SU-DHL-6 (cell line): ENCODE results near the gene SRSF11.

Experiments used
- H2AFZ ChIP-seq: fragments of 200-600 bp; sonication (generic); 2 replicates; pipeline ENCODE4 v1.6.1; 2014; ENCODE audit warnings: low read depth, mild to moderate bottlenecking, moderate library complexity, mixed read lengths, antibody characterized with exemption, low read length; ENCODE audit not compliant: severe bottlenecking
- H3F3A ChIP-seq: fragments of 200-600 bp; shearing (Covaris generic); 2 replicates; pipeline ENCODE4 v1.6.0; 2016; ENCODE audit warnings: antibody characterized with exemption, mild to moderate bottlenecking; ENCODE audit not compliant: insufficient read depth
- H3K27ac ChIP-seq: fragments of 200-600 bp; sonication (generic); 2 replicates; pipeline ENCODE4 v1.5.1; 2016; ENCODE audit warnings: low read depth, mild to moderate bottlenecking, low read length, moderate library complexity, mixed read lengths
- H3K27me3 ChIP-seq: fragments of 200-600 bp; sonication (generic), shearing (Covaris generic); 2 replicates; pipeline ENCODE4 v1.6.0; 2014; ENCODE audit warnings: mild to moderate bottlenecking, low read length
- H3K36me3 ChIP-seq: fragments of 200-600 bp; sonication (generic); 2 replicates; pipeline ENCODE4 v1.6.1; 2014; ENCODE audit warnings: mild to moderate bottlenecking, low read length, mixed read lengths
- H3K4me2 ChIP-seq: fragments of 300-600, 200-600 bp; shearing (Covaris generic), sonication (generic); 2 replicates; pipeline ENCODE4 v1.6.0; 2014; ENCODE audit warnings: low read length, low read depth, mild to moderate bottlenecking; ENCODE audit not compliant: poor library complexity, severe bottlenecking
- H3K4me3 ChIP-seq: fragments of 200-600 bp; sonication (generic); 2 replicates; pipeline ENCODE4 v1.5.1; 2014; ENCODE audit warnings: antibody characterized with exemption, low read length, mild to moderate bottlenecking, mixed read lengths; ENCODE audit not compliant: insufficient read depth, poor library complexity, severe bottlenecking
- H3K79me2 ChIP-seq: fragments of 200-600 bp; sonication (generic); 2 replicates; pipeline ENCODE4 v1.6.1; 2014; ENCODE audit warnings: mild to moderate bottlenecking, low read length, moderate library complexity; ENCODE audit not compliant: insufficient read depth
- H3K9ac ChIP-seq: fragments of 200-600 bp; sonication (generic); 2 replicates; pipeline ENCODE4 v1.7.0; 2014; ENCODE audit warnings: mild to moderate bottlenecking, low read length
- H3K9me2 ChIP-seq: fragments of 200-600 bp; sonication (generic); replicated peaks from 2 replicates; pipeline ENCODE4 v1.6.1; 2014; ENCODE audit warnings: low read length; ENCODE audit not compliant: insufficient read depth
- H3K9me3 ChIP-seq: fragments of 200-600 bp; sonication (generic); 2 replicates; pipeline ENCODE4 v1.6.1; 2014; ENCODE audit warnings: low read length, mixed read lengths; ENCODE audit not compliant: insufficient read depth
- H4K20me1 ChIP-seq: fragments of 200-600 bp; sonication (generic); 2 replicates; pipeline ENCODE4 v1.6.1; 2014; ENCODE audit warnings: low read depth, mild to moderate bottlenecking, antibody characterized with exemption, low read length, moderate library complexity, mixed read lengths
- EZH2phosphoT487 ChIP-seq: fragments of 200-600 bp; sonication (generic), shearing (Covaris generic); conservative IDR thresholded peaks from 2 replicates; pipeline ENCODE4 v1.6.1; 2018; ENCODE audit warnings: mild to moderate bottlenecking, antibody characterized with exemption, low read length, moderate library complexity, mixed read lengths
- TF ChIP-seq, protein P1 (sequence below): fragments of 200-600 bp; sonication (generic); IDR thresholded peaks from one replicate; pipeline ENCODE4 v1.5.1; 2017; ENCODE audit warnings: antibody characterized with exemption, mild to moderate bottlenecking, low read length, moderate library complexity; ENCODE audit not compliant: insufficient read depth, poor library complexity, severe bottlenecking

Gene SRSF11

DNA sequence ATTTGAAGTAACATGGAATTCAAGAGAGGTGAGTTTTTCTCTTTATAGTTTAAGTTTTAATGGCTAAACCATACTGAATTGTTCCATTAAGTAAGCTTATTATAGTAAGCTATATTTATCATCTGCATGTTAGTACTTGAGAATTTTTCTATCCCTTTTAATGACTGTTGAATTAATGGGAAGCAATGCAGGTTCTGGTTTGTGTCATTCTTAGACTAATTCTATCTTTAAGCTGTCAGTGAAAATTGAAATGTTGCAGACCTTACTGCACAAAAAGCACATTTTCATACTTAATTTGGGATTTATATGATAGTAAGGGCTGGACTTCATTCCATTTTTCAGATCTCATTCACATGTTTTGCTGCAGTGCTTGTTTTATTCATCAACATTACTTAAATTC, 25.9 kb downstream of the SRSF11 start:
- H3K27ac ChIP-seq = no peak overlapping the region
- H3K9me3 ChIP-seq = no peaks in the 10 kb centered on the region
- H3K4me2 ChIP-seq = no peak overlapping the region
- H4K20me1 ChIP-seq = no peaks in the 10 kb centered on the region
- H3K27me3 ChIP-seq = no peaks in the 10 kb centered on the region
- peaks cover 32% of the 10 kb centered on the region for H3F3A ChIP-seq
- no peak overlapping the region for H3K4me3 ChIP-seq
- H3K79me2 ChIP-seq = no peaks in the 10 kb centered on the region
- no peaks in the 10 kb centered on the region for H3K9me2 ChIP-seq
- TF ChIP-seq, protein P1, sequence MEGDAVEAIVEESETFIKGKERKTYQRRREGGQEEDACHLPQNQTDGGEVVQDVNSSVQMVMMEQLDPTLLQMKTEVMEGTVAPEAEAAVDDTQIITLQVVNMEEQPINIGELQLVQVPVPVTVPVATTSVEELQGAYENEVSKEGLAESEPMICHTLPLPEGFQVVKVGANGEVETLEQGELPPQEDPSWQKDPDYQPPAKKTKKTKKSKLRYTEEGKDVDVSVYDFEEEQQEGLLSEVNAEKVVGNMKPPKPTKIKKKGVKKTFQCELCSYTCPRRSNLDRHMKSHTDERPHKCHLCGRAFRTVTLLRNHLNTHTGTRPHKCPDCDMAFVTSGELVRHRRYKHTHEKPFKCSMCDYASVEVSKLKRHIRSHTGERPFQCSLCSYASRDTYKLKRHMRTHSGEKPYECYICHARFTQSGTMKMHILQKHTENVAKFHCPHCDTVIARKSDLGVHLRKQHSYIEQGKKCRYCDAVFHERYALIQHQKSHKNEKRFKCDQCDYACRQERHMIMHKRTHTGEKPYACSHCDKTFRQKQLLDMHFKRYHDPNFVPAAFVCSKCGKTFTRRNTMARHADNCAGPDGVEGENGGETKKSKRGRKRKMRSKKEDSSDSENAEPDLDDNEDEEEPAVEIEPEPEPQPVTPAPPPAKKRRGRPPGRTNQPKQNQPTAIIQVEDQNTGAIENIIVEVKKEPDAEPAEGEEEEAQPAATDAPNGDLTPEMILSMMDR = no peak
- no peak for TF ChIP-seq EZH2phosphoT487
- no peak overlapping the region for H3K9ac ChIP-seq
- H3K36me3 ChIP-seq = peaks cover 93% of the 10 kb centered on the region
- no peak overlapping the region for H2AFZ ChIP-seq

DNA sequence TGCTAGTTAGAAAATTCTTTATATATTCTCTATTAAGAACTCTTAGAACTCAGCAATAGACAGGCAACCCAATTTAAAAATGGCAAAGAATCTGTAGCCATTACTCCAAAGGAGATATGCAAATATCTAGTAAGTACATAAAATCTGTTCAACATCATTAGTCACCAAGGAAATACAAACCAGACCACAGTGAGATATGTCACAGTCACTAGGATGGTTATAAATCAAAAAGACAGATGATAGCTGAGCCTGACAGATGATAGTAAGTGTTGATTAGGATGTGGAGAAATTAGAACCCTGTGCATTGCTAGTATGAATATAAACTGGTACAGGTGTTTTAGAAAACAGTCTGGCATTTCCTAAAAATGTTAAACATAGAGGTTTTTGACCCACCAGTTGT, 26.6 kb downstream of the SRSF11 start:
- no peak overlapping the region for H2AFZ ChIP-seq
- no peak overlapping the region for H3K4me2 ChIP-seq
- TF ChIP-seq, protein P1 = no peak
- TF ChIP-seq EZH2phosphoT487 = no peak
- no peaks in the 10 kb centered on the region for H3K9me3 ChIP-seq
- H3K4me3 ChIP-seq = no peak overlapping the region
- no peaks in the 10 kb centered on the region for H4K20me1 ChIP-seq
- peaks cover 38% of the 10 kb centered on the region for H3F3A ChIP-seq
- H3K9me2 ChIP-seq = no peaks in the 10 kb centered on the region
- H3K79me2 ChIP-seq = no peaks in the 10 kb centered on the region
- no peak overlapping the region for H3K27ac ChIP-seq
- H3K27me3 ChIP-seq = no peaks in the 10 kb centered on the region
- H3K36me3 ChIP-seq = peaks cover 95% of the 10 kb centered on the region
- no peak overlapping the region for H3K9ac ChIP-seq

DNA sequence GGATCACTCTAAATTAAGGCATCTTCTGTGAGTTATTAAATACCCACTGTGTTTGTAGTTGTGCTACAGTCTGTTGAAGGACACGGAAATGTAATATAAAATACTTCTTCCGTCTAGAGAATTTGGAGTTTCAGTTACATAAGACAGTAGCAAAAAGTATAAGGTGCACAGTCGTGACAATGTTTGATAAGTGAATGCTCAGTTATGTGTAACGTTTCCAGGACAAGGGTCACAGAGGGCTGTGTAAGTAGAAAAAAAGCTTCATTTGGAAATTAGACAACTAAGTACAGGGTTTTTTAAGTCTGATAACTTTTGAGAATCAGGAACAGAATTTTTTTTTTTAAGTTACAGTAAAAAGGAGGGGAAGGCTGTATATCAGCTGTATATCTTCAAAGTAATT, 27.5 kb downstream of the SRSF11 start:
- no peaks in the 10 kb centered on the region for H3K9me2 ChIP-seq
- H3K9ac ChIP-seq = no peak overlapping the region
- H3K36me3 ChIP-seq = peaks cover 89% of the 10 kb centered on the region
- no peak overlapping the region for H3K27ac ChIP-seq
- H3K4me3 ChIP-seq = no peak overlapping the region
- H3K4me2 ChIP-seq = no peak overlapping the region
- no peaks in the 10 kb centered on the region for H4K20me1 ChIP-seq
- TF ChIP-seq, protein P1 = no peak
- TF ChIP-seq EZH2phosphoT487 = no peak
- no peaks in the 10 kb centered on the region for H3K27me3 ChIP-seq
- peaks cover 45% of the 10 kb centered on the region for H3F3A ChIP-seq
- no peak overlapping the region for H2AFZ ChIP-seq
- no peaks in the 10 kb centered on the region for H3K9me3 ChIP-seq
- no peaks in the 10 kb centered on the region for H3K79me2 ChIP-seq

DNA sequence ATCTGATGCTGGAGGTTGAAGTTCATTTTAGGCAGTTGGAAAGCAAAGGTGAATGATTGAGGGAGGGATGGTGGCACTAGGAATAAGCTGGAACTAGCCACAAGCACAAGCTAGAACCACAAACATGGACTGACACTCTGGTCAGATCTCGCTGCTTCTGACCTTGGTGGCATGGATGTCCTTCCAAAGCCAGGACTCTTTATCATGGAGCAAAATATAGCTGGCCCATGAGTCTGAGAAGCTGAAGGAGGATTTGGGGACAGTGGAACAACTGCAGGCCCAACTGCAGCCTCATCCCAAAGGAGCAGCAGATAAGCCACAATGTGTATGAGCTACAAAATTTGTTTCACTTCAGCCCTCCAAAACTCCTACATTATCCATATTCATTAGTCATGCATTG, 35.5 kb downstream of the SRSF11 start:
- peaks cover 34% of the 10 kb centered on the region for H3F3A ChIP-seq

More for the DNA sequence above, 35.5 kb downstream of the SRSF11 start:
- H3K9ac ChIP-seq = no peak overlapping the region
- H4K20me1 ChIP-seq = no peaks in the 10 kb centered on the region
- H3K79me2 ChIP-seq = no peaks in the 10 kb centered on the region
- H3K9me3 ChIP-seq = no peaks in the 10 kb centered on the region
- H3K4me2 ChIP-seq = no peak overlapping the region
- no peak overlapping the region for H3K4me3 ChIP-seq
- H3K27me3 ChIP-seq = no peaks in the 10 kb centered on the region
- H3K36me3 ChIP-seq = peaks cover 20% of the 10 kb centered on the region; the same call in 1 of the 2 replicates
- no peak overlapping the region for H3K27ac ChIP-seq
- H2AFZ ChIP-seq = no peak overlapping the region
- H3K9me2 ChIP-seq = no peaks in the 10 kb centered on the region
- no peak for TF ChIP-seq EZH2phosphoT487
- TF ChIP-seq, protein P1 = no peak
